Measurements from ENCODE around the gene DHRS1.
A peak's percentile ranks its signal among the peaks of the same experiment; 100 is the strongest.

The DHRS1 gene

DNA sequence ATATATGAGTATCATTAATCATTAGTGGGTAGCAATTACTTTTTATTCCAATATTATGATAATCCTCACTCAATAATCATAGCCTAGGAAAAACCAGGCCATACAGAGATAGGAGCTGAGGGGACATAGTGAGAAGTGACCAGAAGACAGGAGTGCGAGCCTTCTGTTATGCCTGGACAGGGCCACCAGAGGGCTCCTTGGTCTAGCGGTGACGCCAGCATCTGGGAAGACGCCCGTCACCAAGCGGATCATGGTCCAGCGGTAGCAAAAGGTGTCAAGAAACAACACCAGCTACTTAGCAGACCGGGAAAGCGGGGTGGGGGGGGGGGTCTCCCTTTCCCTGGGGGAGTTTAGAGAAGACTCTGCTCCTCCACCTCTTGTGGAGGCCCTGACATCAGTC lies 28.3 kb upstream of the DHRS1 start:
- DNase-seq (ENCODE audit: low read depth) = peak; percentile 46

DNA sequence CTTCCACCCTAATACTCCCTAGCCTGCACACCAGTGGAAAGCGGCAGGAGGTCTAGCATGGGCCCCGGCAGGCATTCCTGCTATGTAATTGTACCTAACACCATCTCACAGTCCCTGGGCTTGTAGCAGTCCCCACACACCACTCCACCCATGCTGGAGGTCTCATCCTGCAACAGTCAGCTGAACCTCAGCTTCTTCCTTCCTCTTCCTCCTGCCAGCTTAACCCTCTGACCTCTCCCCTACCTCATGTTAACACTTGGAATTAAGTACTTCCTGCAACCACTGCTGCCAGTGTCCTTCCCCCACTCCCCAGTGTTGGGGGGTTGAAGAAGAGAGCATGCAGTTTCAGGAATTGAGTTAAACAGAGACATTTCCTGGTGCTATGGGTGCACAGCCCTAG lies 27.7 kb upstream of the DHRS1 start:
- no peak for DNase-seq (ENCODE audit: low read depth)

DNA sequence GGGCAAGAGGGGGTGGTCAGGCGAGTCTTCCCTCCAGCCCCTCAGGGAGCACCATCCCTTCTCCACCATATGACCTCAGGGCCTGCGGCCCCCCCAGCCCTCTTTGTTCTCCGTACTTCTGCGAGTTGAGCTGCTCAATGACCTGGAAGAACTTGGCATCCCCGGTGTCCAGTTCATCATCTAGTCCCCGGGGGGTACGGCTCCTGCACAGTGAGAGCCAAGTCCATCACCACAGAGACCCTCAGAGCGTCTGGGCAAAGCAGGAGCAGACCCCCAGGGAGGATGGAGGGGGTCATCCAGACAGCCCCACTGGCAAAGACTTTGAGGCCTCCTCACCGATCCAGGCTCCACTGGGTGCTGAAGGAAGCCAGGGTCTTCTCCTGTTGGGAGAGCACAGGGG lies 26.4 kb upstream of the DHRS1 start:
- DNase-seq (ENCODE audit: low read depth) = no peak

DNA sequence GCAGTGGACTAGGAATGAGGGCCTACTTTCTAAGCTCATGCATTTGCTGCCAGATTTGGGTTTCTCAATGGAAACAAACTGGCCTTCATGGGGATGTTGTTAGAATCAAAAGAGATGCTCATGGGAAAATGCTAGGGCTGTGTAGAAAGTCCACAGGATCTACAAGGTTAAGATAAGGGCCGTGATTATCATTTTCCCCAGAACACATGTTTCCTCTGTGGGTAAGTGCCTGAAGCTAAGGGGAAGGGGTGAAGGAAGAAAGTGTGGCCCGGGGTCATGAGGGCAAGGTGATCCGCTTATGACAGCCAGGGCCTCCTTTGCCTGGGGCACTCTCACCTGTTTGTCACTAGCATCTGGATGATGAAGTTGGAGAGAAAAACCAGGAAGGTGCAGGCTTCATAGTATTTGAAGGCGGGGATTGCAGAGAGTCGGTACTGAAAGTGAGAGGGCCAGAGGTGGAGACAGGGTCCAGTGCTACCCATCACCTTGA lies 25.5 kb upstream of the DHRS1 start:
- no peak for DNase-seq (ENCODE audit: low read depth)

DNA sequence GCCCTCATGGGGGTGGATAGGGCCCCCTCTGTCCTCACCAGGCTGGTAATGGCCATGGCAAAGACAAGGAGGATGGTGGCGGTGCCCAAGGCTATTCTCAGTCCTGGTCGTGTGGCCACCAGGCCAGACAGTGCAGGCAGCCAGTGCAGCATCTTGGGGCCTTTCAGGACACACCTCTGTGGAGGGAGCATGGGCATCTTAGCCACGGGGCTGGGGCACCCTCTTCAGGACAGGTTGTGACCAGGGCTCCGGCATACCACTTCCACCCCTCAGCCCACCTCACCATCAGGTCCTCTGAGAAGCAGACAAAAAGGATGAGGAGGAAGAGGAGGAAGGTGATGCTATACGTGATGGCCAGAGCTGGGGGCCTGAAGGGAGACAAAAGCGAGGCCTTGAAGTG lies 24.4 kb upstream of the DHRS1 start:
- DNase-seq (ENCODE audit: low read depth) = no peak

DNA sequence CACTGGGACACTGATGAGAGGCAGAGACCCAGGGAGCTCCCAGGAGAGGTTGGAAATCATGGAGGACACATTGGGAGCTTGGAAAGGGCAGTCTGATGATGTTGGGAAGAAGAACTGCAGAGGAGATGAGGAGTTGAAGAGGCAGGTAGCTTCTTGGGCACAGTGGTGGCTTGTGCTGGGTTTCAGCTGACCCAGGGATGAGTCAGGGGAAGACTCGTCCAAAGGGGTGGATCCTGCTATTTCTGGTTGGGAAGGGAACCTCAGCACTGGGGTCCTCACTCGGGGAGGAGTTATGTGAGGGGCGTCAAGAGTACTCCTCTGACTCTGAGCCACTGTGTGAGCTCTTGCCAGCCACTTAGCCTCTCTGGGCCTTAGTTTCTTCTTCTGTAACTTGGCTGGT lies 23.8 kb upstream of the DHRS1 start:
- no peak for DNase-seq (ENCODE audit: low read depth)

DNA sequence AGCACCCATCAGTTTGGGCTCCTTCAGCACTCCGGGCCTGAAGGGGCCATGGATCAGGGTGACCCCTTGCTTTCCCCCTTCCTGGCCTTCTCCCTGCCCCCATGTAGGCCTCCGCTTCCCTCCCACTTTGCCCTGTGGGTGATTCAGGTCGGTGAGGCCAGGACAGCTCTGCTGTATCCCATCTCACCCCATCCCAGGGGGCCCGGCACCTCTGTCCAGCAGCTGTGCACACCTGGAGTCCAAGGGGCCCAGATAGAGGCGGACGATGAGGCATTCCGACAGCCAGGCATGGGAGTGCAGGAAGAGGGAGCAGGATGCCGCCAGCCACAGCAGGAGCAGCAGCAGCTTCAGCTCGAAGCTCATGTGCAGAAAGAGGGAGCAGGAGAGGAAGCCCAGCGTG lies 23.1 kb upstream of the DHRS1 start:
- DNase-seq (ENCODE audit: low read depth) = no peak

DNA sequence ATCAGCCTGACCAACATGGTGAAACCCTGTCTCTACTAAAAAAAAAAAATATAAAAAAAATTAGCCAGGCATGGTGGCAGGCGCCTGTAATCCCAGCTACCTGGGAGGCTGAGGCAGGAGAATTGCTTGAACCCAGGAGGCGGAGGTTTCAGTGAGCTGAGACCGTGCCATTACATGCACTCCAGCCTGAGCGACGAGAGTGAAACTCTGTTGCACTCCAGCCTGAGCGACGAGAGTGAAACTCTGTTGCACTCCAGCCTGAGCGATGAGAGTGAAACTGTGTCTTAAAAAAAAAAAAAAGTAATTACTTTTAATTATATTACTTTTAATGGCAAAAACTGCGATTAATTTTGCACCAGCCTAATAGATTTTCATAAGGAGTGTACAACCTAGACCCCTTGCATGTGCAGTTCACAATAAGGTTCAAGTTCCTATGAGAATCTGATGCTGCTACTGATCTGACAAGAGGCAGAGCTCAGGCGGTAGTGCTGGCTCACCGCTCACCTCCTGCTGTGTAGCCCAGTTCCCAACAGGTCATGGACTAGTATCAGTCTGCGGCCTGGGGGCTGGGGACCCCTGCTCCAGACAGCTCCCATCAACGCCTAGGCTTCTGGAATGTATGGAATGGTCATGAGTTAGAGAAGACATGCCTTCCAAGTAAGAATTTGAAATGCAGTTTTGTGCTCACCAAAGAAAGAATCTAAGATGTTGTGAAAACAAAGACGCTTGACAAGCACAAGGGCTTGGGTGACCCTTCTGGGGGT lies 21.8 kb upstream of the DHRS1 start:
- DNase-seq (ENCODE audit: low read depth) = no peak

DNA sequence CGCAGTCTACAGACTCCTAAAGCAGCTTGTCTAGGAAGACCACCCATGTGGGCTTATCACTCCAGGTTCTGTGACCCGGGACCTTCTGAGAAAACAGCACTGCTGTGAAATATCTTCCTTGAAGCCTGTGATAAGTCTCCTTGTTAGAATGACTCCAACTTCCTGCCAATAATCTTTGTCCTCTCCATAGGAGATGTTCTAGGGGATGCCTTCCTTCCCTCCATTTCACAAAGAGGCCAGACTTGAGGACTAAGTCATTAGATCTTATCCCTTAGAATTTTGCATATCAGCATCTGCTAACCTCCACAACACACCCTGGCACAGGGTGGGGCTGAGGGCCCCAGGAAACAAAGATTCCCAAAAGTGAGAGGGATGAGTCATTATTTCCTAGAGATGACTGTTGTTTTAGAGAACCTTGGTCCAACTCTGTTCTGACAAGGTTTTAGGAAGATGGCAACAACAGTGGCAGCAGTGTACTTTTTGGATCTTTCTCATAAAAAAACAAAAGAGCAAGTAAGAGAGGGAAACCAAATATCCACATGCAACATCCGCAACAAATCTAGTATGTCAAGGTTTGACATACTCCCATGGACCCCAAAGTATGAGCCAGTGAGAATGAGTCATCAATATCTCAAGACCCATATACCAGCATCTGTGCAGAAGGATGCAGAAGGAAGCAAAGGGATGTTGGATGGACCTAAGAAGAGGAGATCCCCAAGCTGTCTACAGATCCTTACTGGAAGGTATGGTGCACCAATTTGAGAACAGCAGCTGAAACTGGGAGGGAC lies 17.8 kb upstream of the DHRS1 start:
- DNase-seq (ENCODE audit: low read depth) = peak; percentile 60

DNA sequence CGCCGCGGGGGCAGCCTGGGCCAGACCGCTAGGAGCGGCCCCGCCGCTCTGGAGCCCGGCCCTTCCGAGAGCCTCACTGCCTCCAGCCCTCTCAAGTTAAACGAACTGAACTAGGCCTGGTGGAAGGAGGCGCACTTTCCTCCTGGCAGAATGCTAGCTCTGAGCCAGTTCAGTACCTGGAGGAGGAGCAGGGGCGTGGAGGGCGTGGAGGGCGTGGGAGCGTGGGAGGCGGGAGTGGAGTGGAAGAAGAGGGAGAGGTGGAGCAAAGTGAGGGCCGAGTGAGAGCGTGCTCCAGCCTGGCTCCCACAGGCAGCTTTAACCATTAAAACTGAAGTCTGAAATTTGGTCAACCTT lies 17.0 kb upstream of the DHRS1 start:
- DNase-seq (ENCODE audit: low read depth) = no peak

DNA sequence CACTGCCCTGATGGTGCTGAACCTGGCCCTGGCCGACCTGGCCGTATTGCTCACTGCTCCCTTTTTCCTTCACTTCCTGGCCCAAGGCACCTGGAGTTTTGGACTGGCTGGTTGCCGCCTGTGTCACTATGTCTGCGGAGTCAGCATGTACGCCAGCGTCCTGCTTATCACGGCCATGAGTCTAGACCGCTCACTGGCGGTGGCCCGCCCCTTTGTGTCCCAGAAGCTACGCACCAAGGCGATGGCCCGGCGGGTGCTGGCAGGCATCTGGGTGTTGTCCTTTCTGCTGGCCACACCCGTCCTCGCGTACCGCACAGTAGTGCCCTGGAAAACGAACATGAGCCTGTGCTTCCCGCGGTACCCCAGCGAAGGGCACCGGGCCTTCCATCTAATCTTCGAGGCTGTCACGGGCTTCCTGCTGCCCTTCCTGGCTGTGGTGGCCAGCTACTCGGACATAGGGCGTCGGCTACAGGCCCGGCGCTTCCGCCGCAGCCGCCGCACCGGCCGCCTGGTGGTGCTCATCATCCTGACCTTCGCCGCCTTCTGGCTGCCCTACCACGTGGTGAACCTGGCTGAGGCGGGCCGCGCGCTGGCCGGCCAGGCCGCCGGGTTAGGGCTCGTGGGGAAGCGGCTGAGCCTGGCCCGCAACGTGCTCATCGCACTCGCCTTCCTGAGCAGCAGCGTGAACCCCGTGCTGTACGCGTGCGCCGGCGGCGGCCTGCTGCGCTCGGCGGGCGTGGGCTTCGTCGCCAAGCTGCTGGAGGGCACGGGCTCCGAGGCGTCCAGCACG lies 16.4 kb upstream of the DHRS1 start:
- no peak for DNase-seq (ENCODE audit: low read depth)

DNA sequence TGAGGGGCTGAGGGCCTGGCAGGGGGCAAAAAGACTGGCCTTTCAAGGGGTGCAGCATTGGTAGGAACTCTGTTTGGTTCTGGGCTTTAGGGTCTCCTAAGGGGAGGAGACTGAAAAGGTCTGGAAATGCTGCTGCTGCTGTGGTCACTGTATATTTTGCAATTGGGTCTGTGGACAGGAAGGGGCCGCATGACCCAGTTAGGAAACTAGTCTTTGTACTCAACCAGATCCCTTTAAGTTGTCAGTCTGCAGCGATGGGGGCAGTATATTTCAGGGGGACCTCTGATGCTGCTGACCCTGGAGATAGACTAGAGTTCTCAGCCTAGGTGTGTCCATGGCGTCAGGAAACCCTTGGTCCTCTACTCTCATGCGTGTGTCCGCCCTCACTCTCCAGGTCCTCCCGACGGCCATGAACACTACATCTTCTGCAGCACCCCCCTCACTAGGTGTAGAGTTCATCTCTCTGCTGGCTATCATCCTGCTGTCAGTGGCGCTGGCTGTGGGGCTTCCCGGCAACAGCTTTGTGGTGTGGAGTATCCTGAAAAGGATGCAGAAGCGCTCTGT lies 15.7 kb upstream of the DHRS1 start:
- no peak for DNase-seq (ENCODE audit: low read depth)

DNA sequence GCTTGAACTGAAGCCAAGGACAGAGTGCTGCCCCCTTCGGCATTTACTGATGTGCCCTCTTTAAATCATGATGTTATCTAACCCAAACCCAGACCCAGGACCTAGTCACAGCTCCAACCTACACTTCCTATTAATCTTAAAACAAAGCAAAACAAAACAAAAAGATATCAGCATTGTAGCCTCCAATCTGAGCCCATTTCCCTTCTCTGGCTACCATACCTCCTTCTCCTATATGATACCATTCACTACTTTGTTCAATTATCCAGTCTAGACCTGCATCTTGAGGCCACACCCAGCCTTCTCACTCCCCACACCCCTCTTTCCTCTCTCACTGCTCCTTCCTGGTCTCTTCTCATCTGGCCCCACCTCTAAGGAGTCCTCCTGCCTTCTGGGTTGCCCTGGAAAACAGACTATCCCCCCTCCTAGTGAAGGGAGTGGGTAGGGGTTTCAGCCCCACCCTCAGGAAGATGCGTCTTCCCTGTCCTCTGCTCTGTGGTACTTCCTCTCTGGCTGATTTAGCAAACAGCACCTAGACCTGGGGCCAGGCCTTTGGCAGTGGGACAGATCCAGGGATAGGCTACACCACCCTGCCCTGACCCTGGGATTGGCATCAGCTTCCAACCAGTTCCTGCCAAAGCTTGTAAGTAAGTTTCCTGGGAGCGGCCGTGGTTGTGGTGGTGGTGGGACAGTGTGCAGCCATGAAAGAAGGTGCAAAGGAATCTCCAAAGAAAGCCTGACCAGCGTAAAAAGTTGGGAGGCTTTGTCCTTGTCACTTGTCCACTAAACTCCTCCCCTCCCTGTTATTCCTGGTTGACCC lies 15.0 kb upstream of the DHRS1 start:
- DNase-seq (ENCODE audit: low read depth) = no peak

DNA sequence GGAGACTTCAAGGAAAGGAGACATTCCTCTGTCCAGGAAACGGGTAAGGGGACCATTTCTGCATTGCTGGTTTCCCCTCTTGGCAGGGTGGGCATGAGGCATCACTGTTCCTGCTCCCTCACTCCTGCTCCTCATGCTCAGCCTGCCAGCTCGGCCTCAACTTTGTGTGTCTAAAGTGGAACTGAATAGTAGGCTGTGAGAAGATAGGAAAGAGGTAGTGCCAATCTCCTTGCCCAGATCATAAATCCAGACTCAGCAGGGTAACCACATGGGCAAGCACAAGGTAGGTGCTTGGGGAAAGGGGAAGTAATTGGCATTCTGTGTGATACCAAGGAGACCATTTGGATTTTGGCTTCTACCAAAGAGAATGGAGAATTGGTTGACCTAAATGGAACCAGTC lies 14.3 kb upstream of the DHRS1 start:
- no peak for DNase-seq (ENCODE audit: low read depth)

DNA sequence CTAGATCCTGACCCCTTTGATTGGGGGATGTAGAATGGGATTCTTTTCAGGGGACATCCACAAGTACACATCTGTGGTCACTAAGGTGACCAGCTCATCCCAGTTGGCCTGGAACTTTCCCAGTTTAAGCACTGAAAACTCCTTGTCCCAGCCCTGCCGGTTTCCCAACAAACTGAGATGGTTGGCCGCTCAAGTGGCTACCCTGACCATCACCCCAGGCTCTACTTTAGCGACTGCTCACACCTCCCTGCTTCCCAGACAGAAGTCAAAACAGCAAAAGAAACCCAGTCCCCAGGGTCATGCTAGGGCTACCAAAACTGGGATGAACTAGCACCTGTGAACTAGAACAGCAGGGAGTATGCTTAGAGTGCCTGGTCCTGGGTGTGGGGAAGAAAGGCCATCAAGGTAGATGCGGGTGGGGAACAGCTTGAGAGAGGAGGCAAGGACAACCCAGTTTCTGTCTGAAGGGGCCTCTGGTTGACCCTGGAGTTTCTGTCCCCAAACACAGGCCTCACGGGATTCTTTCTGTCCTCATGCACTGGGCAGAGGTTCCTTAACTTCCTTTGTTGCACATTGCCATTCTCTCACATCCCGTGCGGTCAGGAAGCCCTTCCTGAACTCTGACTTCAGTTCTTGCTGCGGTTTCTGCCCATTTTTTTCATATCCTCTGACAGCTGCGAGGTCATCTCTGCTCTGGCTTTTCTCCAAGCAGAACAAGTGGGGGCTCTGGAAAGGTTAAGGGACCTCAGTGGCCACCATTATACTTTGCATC lies 13.3 kb upstream of the DHRS1 start:
- DNase-seq (ENCODE audit: low read depth) = no peak

DNA sequence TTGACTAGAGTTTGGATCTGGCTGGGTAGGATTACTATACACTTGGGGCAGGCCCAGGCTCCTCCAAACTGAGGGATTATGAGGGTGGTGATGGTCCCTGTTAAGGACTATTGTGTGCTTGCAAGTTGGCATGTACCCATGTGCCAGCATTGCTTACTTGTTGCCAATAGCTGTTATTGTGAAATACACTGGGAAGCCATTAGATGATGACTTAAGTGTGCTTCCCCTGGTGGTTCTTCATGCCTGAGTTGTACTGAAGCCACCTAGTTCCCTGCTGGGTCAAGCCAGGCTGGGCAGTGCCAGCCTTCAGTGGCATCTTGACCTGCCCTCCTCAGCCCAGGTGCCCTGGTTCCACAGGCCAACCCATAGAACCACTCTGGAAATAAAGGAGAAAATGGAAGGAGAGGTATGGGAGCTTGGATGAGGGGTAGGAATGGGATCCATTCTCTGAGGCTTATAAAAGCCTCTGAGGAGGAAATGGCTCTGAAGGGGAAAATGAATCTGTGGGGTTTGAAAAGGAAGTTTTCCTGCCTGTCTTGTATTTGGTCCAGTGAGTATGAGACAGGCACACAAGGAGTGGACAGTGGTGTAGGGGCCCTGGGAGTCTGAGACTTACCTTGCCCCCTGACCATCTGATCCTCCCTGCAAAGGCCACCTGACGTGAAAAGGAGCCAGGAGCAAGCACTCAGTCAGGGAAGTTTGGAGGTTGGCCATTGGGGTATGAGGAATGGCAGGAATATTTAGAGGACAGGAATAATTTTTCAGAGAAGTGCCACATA lies 12.4 kb upstream of the DHRS1 start:
- DNase-seq (ENCODE audit: low read depth) = peak; percentile 26

DNA sequence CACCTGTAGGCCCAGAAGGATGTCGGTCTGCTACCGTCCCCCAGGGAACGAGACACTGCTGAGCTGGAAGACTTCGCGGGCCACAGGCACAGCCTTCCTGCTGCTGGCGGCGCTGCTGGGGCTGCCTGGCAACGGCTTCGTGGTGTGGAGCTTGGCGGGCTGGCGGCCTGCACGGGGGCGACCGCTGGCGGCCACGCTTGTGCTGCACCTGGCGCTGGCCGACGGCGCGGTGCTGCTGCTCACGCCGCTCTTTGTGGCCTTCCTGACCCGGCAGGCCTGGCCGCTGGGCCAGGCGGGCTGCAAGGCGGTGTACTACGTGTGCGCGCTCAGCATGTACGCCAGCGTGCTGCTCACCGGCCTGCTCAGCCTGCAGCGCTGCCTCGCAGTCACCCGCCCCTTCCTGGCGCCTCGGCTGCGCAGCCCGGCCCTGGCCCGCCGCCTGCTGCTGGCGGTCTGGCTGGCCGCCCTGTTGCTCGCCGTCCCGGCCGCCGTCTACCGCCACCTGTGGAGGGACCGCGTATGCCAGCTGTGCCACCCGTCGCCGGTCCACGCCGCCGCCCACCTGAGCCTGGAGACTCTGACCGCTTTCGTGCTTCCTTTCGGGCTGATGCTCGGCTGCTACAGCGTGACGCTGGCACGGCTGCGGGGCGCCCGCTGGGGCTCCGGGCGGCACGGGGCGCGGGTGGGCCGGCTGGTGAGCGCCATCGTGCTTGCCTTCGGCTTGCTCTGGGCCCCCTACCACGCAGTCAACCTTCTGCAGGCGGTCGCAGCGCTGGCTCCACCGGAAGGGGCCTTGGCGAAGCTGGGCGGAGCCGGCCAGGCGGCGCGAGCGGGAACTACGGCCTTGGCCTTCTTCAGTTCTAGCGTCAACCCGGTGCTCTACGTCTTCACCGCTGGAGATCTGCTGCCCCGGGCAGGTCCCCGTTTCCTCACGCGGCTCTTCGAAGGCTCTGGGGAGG lies 11.3 kb upstream of the DHRS1 start, which contains the start of gene LTB4R:
TSS of gene LTB4R (plus strand) at position 857 of the 959 bp plus-strand sequence. CDS start 4,150 bp downstream, outside the sequence.
- peak; percentile 79 for DNase-seq (ENCODE audit: low read depth)

DNA sequence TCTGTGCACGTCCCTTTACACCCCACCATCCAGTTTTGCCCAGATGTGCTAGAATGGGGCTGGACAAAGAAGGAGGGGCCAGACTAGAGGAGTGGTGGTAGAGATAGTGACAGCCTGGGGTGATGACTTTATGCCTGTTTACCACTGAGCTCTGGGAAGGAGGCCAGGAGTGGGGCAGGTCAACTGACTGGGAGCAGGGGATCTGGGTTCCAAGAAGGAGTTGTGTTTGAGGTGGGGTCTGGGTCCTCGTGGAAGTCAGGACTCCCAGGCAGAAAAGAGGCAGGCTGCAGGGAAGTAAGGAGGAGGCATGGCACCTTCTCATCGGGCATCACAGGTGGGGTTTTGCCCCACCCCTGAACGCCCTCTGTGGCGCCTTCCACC lies 10.7 kb upstream of the DHRS1 start:
- DNase-seq (ENCODE audit: low read depth) = peak; percentile 17

All from EH (cell line).